HepG2 (cell line): Measurements from ENCODE around the gene CAMTA2. TPM values are rescaled to one million over a fixed set of nuclear protein-coding genes. Genes with fewer than 3 reads are reported as not detected.

Experiments used
- CENPBD1 ChIP-seq: sonication (generic); formaldehyde crosslinking; IDR thresholded peaks from 2 replicates; pipeline ENCODE4 v1.8.0; 2022; ENCODE audit warnings: missing genetic modification reagents, low read depth, mild to moderate bottlenecking, borderline replicate concordance
- EHMT2 ChIP-seq: fragments of 200-600 bp; sonication (generic); IDR thresholded peaks from 2 replicates; pipeline ENCODE4 v1.7.0; 2017; ENCODE audit warnings: antibody characterized with exemption, low read depth, low read length, borderline replicate concordance
- FOXJ3 ChIP-seq: sonication (generic); formaldehyde crosslinking; IDR thresholded peaks from 2 replicates; pipeline ENCODE4 v1.4.0; 2020; ENCODE audit warnings: missing genetic modification reagents, mild to moderate bottlenecking, borderline replicate concordance
- HDAC6 ChIP-seq: fragments of 200-600 bp; sonication (generic); IDR thresholded peaks from 2 replicates; pipeline ENCODE4 v1.7.0; 2017; ENCODE audit warnings: mild to moderate bottlenecking, antibody characterized with exemption, low read length, low read depth
- IRF9 ChIP-seq: sonication (generic); formaldehyde crosslinking; IDR thresholded peaks from 2 replicates; pipeline ENCODE4 v1.8.0; 2022; ENCODE audit warnings: missing genetic modification reagents, mild to moderate bottlenecking, borderline replicate concordance
- MEIS1 ChIP-seq: sonication (generic); formaldehyde crosslinking; IDR thresholded peaks from 2 replicates; pipeline ENCODE4 v1.9.0; 2021; ENCODE audit warnings: mild to moderate bottlenecking, missing genetic modification reagents, moderate library complexity, borderline replicate concordance
- NFAT5 ChIP-seq: sonication (generic); formaldehyde crosslinking; IDR thresholded peaks from 2 replicates; pipeline ENCODE4 v1.4.0; 2020; ENCODE audit warnings: missing genetic modification reagents
- SOX6 ChIP-seq, 2 experiments: fragments of 450-650 bp in 1 of 2; sonication (generic) in 1 of 2; formaldehyde crosslinking in 1 of 2; IDR thresholded peaks; 2 replicates each; pipeline versions ENCODE4 v1.4.0 to v1.6.1; 2017 to 2020; ENCODE audit warnings: antibody characterized with exemption in 1 of 2, mild to moderate bottlenecking in 1 of 2, missing genetic modification reagents in 1 of 2
- TCF7 ChIP-seq: sonication (generic); IDR thresholded peaks from 2 replicates; pipeline ENCODE4 v1.6.1; 2016; ENCODE audit warnings: antibody characterized with exemption, low read depth
- ZFP41 ChIP-seq: sonication (generic); formaldehyde crosslinking; IDR thresholded peaks from 2 replicates; pipeline ENCODE4 v1.4.0; 2020; ENCODE audit warnings: mild to moderate bottlenecking, missing genetic modification reagents, borderline replicate concordance
- ZNF124 ChIP-seq: sonication (generic); formaldehyde crosslinking; IDR thresholded peaks from 2 replicates; pipeline ENCODE4 v1.4.0; 2020; ENCODE audit warnings: missing genetic modification reagents
- ZNF318 ChIP-seq: sonication (generic); formaldehyde crosslinking; IDR thresholded peaks from 2 replicates; pipeline ENCODE4 v1.4.0; 2020; ENCODE audit warnings: mild to moderate bottlenecking, missing genetic modification reagents
- polyA plus RNA-seq, 8 experiments: library from polyadenylated mRNA; depleted of rRNA in 3 of 8; stranded (reverse) in 7 of 8; unstranded in 1 of 8; fragments of >200 nt; fragmentation: Illumina TruSeq in 4 of 8; extraction: Trizol in 4 of 8; gene quantifications; 2 replicates each; pipeline versions ENCODE4 v1.2.1 to v1.2.3, GENCODE V29; 2011 to 2016; ENCODE audit warnings: low read depth in 4 of 8, missing spikeins in 1 of 8, mixed read lengths in 1 of 8; ENCODE audit not compliant: insufficient read depth in 1 of 8
- total RNA-seq, 5 experiments: library from RNA; depleted of rRNA; stranded (reverse); fragments of >200 nt; fragmentation: Illumina TruSeq; extraction: Trizol; gene quantifications; 2 replicates each; pipeline ENCODE4 v1.2.3, GENCODE V29; 2016; ENCODE audit warnings: low read depth in 1 of 5

CAMTA2 gene
- total and polyA plus RNA-seq, 2 of the 13 experiments (the other 11 are each of a cell fraction or from before 2014, with no cell fraction given): 4.1 to 7.1 TPM

GRCh38 chr17:4939546-4939795, 48.0 kb downstream of the CAMTA2 start (continued):
- no peak for TF ChIP-seq TCF7
- no peak for TF ChIP-seq MEIS1 (CRISPR knock-in tag)
- TF ChIP-seq FOXJ3 (CRISPR knock-in tag): no peak
- TF ChIP-seq ZNF318: no peak
- TF ChIP-seq EHMT2: no peak
- no peak for TF ChIP-seq SOX6 (IDR thresholded peaks at IDR 0.05)
- no peak for TF ChIP-seq SOX6 (CRISPR knock-in tag; IDR thresholded peaks at IDR 0.05)
- TF ChIP-seq IRF9 (CRISPR knock-in tag): no peak
- no peak for TF ChIP-seq NFAT5 (CRISPR knock-in tag)
- no peak for TF ChIP-seq CENPBD1 (CRISPR knock-in tag)
- no peak for TF ChIP-seq HDAC6
- TF ChIP-seq ZFP41: no peak
- no peak for TF ChIP-seq ZNF124
